IMR-90 (cell line): ENCODE data around the gene WASF3. TPM values are rescaled to one million over a fixed set of nuclear protein-coding genes. Genes with fewer than 3 reads are reported as not detected.

Experiments used
- ATAC-seq: fragments of 200-7000 bp; cut with Tn5 transposase; 2 replicates; pipeline ENCODE4 v1.9.1; 2020; ENCODE audit warnings: low read depth, mild to moderate bottlenecking, moderate library complexity
- BruUV-seq: library from RNA; stranded (reverse); fragments of 400-500 nt; replicated peaks from 2 replicates; lab custom pipeline; 2021; lab: Mats Ljungman, UMichigan
- CTCF ChIA-PET: fragments of 300-600 bp; formaldehyde crosslinking; extraction: SDS; loops from one replicate; lab custom pipeline; 2021; ENCODE audit warnings: antibody characterized with exemption; lab: Yijun Ruan, JAX
- POLR2A ChIA-PET: fragments of 300-600 bp; sonication (Branson Sonifier 250); formaldehyde crosslinking; loops from one replicate; lab custom pipeline; 2022; ENCODE audit warnings: antibody characterized with exemption; ENCODE audit not compliant: unreplicated experiment; lab: Charles Lee
- DNase-seq: peaks from one replicate; pipeline ENCODE4 v3.0.0; 2013
- H2AFZ ChIP-seq: replicated peaks from 2 replicates; pipeline ENCODE3; 2013; ENCODE audit warnings: low read length, mild to moderate bottlenecking; ENCODE audit not compliant: poor library complexity
- H2AK5ac ChIP-seq: 2 replicates; pipeline ENCODE4 v1.6.1; 2013; ENCODE audit warnings: low read depth, low read length, inconsistent platforms
- H2AK9ac ChIP-seq: replicated peaks from 2 replicates; pipeline ENCODE3; 2013; ENCODE audit warnings: mild to moderate bottlenecking, low read depth, low read length, moderate library complexity; ENCODE audit not compliant: poor library complexity
- H2BK120ac ChIP-seq: 2 replicates; pipeline ENCODE4 v1.6.1; 2013; ENCODE audit warnings: low read depth, low read length, inconsistent platforms
- H2BK15ac ChIP-seq: 3 replicates; pipeline ENCODE4 v1.6.1; 2013; ENCODE audit warnings: low read depth, low read length, inconsistent platforms
- H2BK20ac ChIP-seq: 2 replicates; pipeline ENCODE4 v1.6.1; 2013; ENCODE audit warnings: low read depth, mild to moderate bottlenecking, inconsistent platforms, low read length, moderate library complexity
- H2BK5ac ChIP-seq: 2 replicates; pipeline ENCODE4 v1.6.1; 2013; ENCODE audit warnings: mild to moderate bottlenecking, low read depth, low read length, inconsistent platforms; ENCODE audit not compliant: poor library complexity, severe bottlenecking
- H3K14ac ChIP-seq: replicated peaks from 2 replicates; pipeline ENCODE4 v1.6.1; 2013; ENCODE audit warnings: low read depth, low read length, inconsistent platforms
- H3K18ac ChIP-seq: 2 replicates; pipeline ENCODE4 v1.6.1; 2013; ENCODE audit warnings: low read depth, low read length, control low read depth
- H3K23ac ChIP-seq: 2 replicates; pipeline ENCODE4 v1.6.1; 2013; ENCODE audit warnings: low read depth, low read length, inconsistent platforms
- H3K27ac ChIP-seq: 2 replicates; pipeline ENCODE4 v1.5.1; 2013; ENCODE audit warnings: mild to moderate bottlenecking, control low read depth, low read length; ENCODE audit not compliant: insufficient read depth
- H3K27me3 ChIP-seq: 2 replicates; pipeline ENCODE4 v1.6.1; 2013; ENCODE audit warnings: low read length; ENCODE audit not compliant: control insufficient read depth, insufficient read depth
- H3K36me3 ChIP-seq: 2 replicates; pipeline ENCODE4 v1.6.1; 2013; ENCODE audit warnings: low read length, mixed read lengths; ENCODE audit not compliant: control insufficient read depth, insufficient read depth
- H3K4ac ChIP-seq: 2 replicates; pipeline ENCODE4 v1.6.1; 2013; ENCODE audit warnings: low read depth, low read length, inconsistent platforms
- H3K4me1 ChIP-seq: 2 replicates; pipeline ENCODE4 v1.6.1; 2013; ENCODE audit warnings: low read length, mixed read lengths; ENCODE audit not compliant: control insufficient read depth, insufficient read depth
- H3K4me2 ChIP-seq: 2 replicates; pipeline ENCODE4 v1.6.1; 2013; ENCODE audit warnings: low read depth, mild to moderate bottlenecking, control low read depth, low read length, moderate library complexity
- H3K4me3 ChIP-seq: 2 replicates; pipeline ENCODE4 v1.5.1; 2013; ENCODE audit warnings: low read depth, mild to moderate bottlenecking, control low read depth, low read length, moderate library complexity; ENCODE audit not compliant: insufficient read depth
- H3K56ac ChIP-seq: 2 replicates; pipeline ENCODE4 v1.6.1; 2013; ENCODE audit warnings: low read length, inconsistent platforms; ENCODE audit not compliant: insufficient read depth; ENCODE audit errors: extremely low read depth
- H3K79me1 ChIP-seq, 2 experiments: 2 replicates each; pipeline ENCODE4 v1.6.1; 2013; ENCODE audit warnings: low read length in 2 of 2, inconsistent platforms in 1 of 2, low read depth in 1 of 2
- H3K9ac ChIP-seq: 2 replicates; pipeline ENCODE4 v1.6.1; 2013; ENCODE audit warnings: low read depth, low read length, control low read depth
- H3K9me1 ChIP-seq: 2 replicates; pipeline ENCODE4 v1.6.1; 2013; ENCODE audit warnings: low read length, inconsistent platforms; ENCODE audit not compliant: insufficient read depth
- H3K9me3 ChIP-seq: 2 replicates; pipeline ENCODE4 v1.6.1; 2013; ENCODE audit warnings: low read length; ENCODE audit not compliant: control insufficient read depth, insufficient read depth
- H4K20me1 ChIP-seq: 2 replicates; pipeline ENCODE4 v1.6.1; 2013; ENCODE audit warnings: low read length, inconsistent platforms; ENCODE audit not compliant: insufficient read depth
- H4K5ac ChIP-seq: 2 replicates; pipeline ENCODE4 v1.6.1; 2013; ENCODE audit warnings: mild to moderate bottlenecking, low read depth, low read length, control low read depth
- H4K8ac ChIP-seq, 2 experiments: 2 replicates each; pipeline ENCODE4 v1.6.1; 2013; ENCODE audit warnings: low read depth in 2 of 2, low read length in 2 of 2, control low read depth in 1 of 2, inconsistent platforms in 1 of 2
- H4K91ac ChIP-seq: 2 replicates; pipeline ENCODE4 v1.6.1; 2013; ENCODE audit warnings: low read depth, low read length, inconsistent platforms; ENCODE audit not compliant: insufficient read depth
- CEBPB ChIP-seq: IDR thresholded peaks from 2 replicates; pipeline ENCODE4 v1.6.1; 2012; ENCODE audit warnings: low read depth, low read length, improper control_type of control experiment
- CTCF ChIP-seq: conservative IDR thresholded peaks from 2 replicates; pipeline ENCODE4 v1.5.1; 2012; ENCODE audit warnings: mild to moderate bottlenecking, low read depth, low read length, improper control_type of control experiment
- ELK1 ChIP-seq: fragments of 150-350 bp; IDR thresholded peaks from 2 replicates; pipeline ENCODE4 v1.6.1; 2016; ENCODE audit warnings: low read depth, mild to moderate bottlenecking, low read length, moderate library complexity, borderline replicate concordance
- RAD21 ChIP-seq: IDR thresholded peaks from 2 replicates; pipeline ENCODE4 v1.6.1; 2012; ENCODE audit warnings: low read length, improper control_type of control experiment
- RFX5 ChIP-seq: IDR thresholded peaks from 2 replicates; pipeline ENCODE4 v1.8.0; 2012; ENCODE audit warnings: low read depth, mild to moderate bottlenecking, low read length, moderate library complexity
- SMC3 ChIP-seq: fragments of 150-350 bp; IDR thresholded peaks from 2 replicates; pipeline ENCODE4 v1.6.1; 2016; ENCODE audit warnings: low read depth, mild to moderate bottlenecking, antibody characterized with exemption, low read length, moderate library complexity
- USF2 ChIP-seq: fragments of 150-350 bp; IDR thresholded peaks from 2 replicates; pipeline ENCODE4 v1.6.1; 2017; ENCODE audit warnings: mild to moderate bottlenecking, antibody characterized with exemption, low read length, low read depth
- WGBS, 2 experiments: methylation state at CpG; one replicate each; pipeline versions ENCODE4 v1.1.5 to v1.1.7; 2013; ENCODE audit warnings: missing lambda C conversion rate in 2 of 2; ENCODE audit not compliant: insufficient read length in 1 of 2; ENCODE audit errors: extremely low coverage in 2 of 2; 5-methylcytosine and 5-hydroxymethylcytosine counted together
- dilution Hi-C: fragments of 300-500 bp; cut with HindIII; formaldehyde crosslinking; loops from one replicate; pipeline ENCODE4 v1.14.3; 2018; ENCODE audit warnings: low sequenced_read_pairs; ENCODE audit not compliant: unreplicated experiment
- in situ Hi-C: fragments of 300-500 bp; cut with MboI; formaldehyde crosslinking; loops from 3 replicates; pipeline ENCODE4 v1.14.3; 2019; ENCODE audit warnings: low sequenced_read_pairs, inconsistent platforms, mixed read lengths
- intact Hi-C: fragments of 100-400 bp; cut with micrococcal nuclease; formaldehyde crosslinking; loops from 2 replicates; pipeline ENCODE4 v1.10.0; 2022
- polyA plus RNA-seq, 3 experiments: library from polyadenylated mRNA; depleted of rRNA; stranded (reverse); fragments of >200 nt; gene quantifications; 2 replicates each; pipeline ENCODE4 v1.2.3, GENCODE V29; 2012; ENCODE audit warnings: low replicate concordance in 1 of 3
- total RNA-seq: library from RNA; depleted of rRNA; stranded (reverse); fragments of >200 nt; gene quantifications from 2 replicates; pipeline ENCODE4 v1.2.3, GENCODE V29; 2012

WASF3 gene
- total and polyA plus RNA-seq, 2 of the 4 experiments (the other 2 are of a cell fraction), result 4.3 to 11.4 TPM

- no peaks in the 10 kb centered on the region for H4K20me1 ChIP-seq
- H2AK9ac ChIP-seq, result no peak overlapping the region
- no peak overlapping the region for H3K27ac ChIP-seq
- in situ Hi-C loops (no loop called here), dilution Hi-C loops (no loop called here), intact Hi-C loops (no loop called here)
- H3K14ac ChIP-seq, result no peak overlapping the region
- no TSS peak for BruUV-seq
- CTCF ChIA-PET, result no interaction called here
- H4K5ac ChIP-seq, result no peak overlapping the region
- peaks cover 6% of the 10 kb centered on the region for H3K9me3 ChIP-seq
- H3K23ac ChIP-seq, result no peak overlapping the region
- H3K36me3 ChIP-seq, result no peaks in the 10 kb centered on the region
- no peak overlapping the region for H3K18ac ChIP-seq
- H2AK5ac ChIP-seq, result no peak overlapping the region
- WGBS, 2 experiments, result no CpG with 5 or more reads among the region's 1 CpG
- no peak overlapping the region for H4K91ac ChIP-seq
- no peak overlapping the region for H2BK15ac ChIP-seq
- peaks cover 5% of the 10 kb centered on the region; the same call in 1 of the 2 replicates for H3K4me1 ChIP-seq
- DNase-seq, result no peak
- no peak overlapping the region for H3K4me3 ChIP-seq
- H4K8ac ChIP-seq, result no peak overlapping the region
- H3K79me1 ChIP-seq, result peaks cover 8 to 9% of the 10 kb centered on the region in 2 experiments; a peak in 3 of 4 replicates
- no peak overlapping the region for H2BK120ac ChIP-seq
- no peak overlapping the region for H3K4me2 ChIP-seq
- POLR2A ChIA-PET, result no interaction called here
- no peak overlapping the region for H2BK5ac ChIP-seq
- TF ChIP-seq CEBPB (no peak), RAD21 (no peak), RFX5 (no peak), USF2 (no peak), SMC3 (no peak), ELK1 (no peak), CTCF (no peak)
- H2BK20ac ChIP-seq, result no peak overlapping the region
- ATAC-seq, result no peak
- H3K9me1 ChIP-seq, result no peaks in the 10 kb centered on the region
- H3K27me3 ChIP-seq, result no peaks in the 10 kb centered on the region
- H3K4ac ChIP-seq, result no peak overlapping the region
- H3K56ac ChIP-seq, result no peak overlapping the region
- H3K9ac ChIP-seq, result no peak overlapping the region
- no peak overlapping the region for H2AFZ ChIP-seq
These were observed 93.8 kb downstream of the WASF3 start for GRCh38 chr13:26651234-26651633.
